Stimulated activated naive CD8-positive, alpha-beta T cell treated with anti-CD3 and anti-CD28 coated beads, Interleukin-15, amount 100 ng/mL, for 72 hours (primary cell): ENCODE results near the gene WDR37.
A peak's percentile ranks its signal among the peaks of the same experiment; 100 is the strongest.
"Not testable (repeated sequence)": the region's sequence is repeated elsewhere in the genome, so short reads cannot be mapped to it uniquely, and the experiment has no call there.

ENCODE experiments used
- ATAC-seq: fragments of 150-1000 bp; cut with Tn5 transposase; 2 replicates; pipeline ENCODE4 v1.10.0; 2021; ENCODE audit warnings: mild to moderate bottlenecking, moderate library complexity
- DNase-seq, 2 donors: peaks; one replicate each; pipeline ENCODE4 v3.0.0; 2021 to 2022
- H3K27ac Mint-ChIP-seq, 2 donors: one replicate each; pipeline ENCODE4 v1.8.0; 2022; ENCODE audit warnings: mild to moderate bottlenecking in 2 of 2, mixed read lengths in 2 of 2, moderate library complexity in 2 of 2
- H3K27me3 Mint-ChIP-seq: one replicate; pipeline ENCODE4 v1.8.0; 2022; ENCODE audit warnings: mixed read lengths
- H3K4me1 Mint-ChIP-seq: one replicate; pipeline ENCODE4 v1.8.0; 2022; ENCODE audit warnings: mild to moderate bottlenecking, mixed read lengths
- H3K4me3 Mint-ChIP-seq, 2 donors: one replicate each; pipeline ENCODE4 v1.8.0; 2022; ENCODE audit warnings: mild to moderate bottlenecking in 2 of 2, mixed read lengths in 2 of 2, moderate library complexity in 1 of 2
- H3K9me3 Mint-ChIP-seq, 2 donors: one replicate each; pipeline ENCODE4 v1.8.0; 2022; ENCODE audit warnings: mixed read lengths in 2 of 2

The WDR37 gene

DNA sequence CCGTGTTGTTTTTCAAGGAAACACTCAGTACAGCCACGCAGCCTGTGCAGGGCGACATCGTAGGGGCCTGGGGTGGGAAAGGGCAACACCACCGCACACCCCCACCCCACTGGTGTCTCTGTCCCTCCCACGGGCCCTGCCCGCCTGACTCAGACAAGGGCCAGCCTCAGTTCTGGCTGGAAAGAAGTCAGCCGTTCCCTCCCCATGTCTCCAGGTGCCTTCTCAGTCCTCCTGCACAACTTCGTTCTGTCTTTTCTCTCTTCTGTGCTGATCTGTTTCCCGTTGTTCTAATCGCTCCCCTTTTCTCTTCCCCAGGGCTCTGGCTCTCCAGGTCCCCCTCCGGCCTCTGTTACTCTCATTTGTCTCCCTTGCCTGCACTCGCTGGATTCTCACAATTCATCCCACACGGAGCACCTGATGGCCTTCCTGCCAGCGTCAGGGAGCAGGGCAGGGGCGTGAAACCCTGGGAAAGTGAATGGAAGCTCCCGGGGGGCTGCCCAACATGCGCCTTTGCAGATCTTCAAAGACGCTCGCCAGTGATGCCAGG is 97.7 kb downstream of the WDR37 start:
- DNase-seq, result no peak
- H3K9me3 Mint-ChIP-seq, result no peaks in the 10 kb centered on the region
- H3K4me1 Mint-ChIP-seq, result peaks cover 13% of the 10 kb centered on the region
- H3K4me3 Mint-ChIP-seq, result no peak overlapping the region
- no peak overlapping the region for H3K27ac Mint-ChIP-seq
- peaks cover 18% of the 10 kb centered on the region for H3K27me3 Mint-ChIP-seq
- no peak for ATAC-seq

DNA sequence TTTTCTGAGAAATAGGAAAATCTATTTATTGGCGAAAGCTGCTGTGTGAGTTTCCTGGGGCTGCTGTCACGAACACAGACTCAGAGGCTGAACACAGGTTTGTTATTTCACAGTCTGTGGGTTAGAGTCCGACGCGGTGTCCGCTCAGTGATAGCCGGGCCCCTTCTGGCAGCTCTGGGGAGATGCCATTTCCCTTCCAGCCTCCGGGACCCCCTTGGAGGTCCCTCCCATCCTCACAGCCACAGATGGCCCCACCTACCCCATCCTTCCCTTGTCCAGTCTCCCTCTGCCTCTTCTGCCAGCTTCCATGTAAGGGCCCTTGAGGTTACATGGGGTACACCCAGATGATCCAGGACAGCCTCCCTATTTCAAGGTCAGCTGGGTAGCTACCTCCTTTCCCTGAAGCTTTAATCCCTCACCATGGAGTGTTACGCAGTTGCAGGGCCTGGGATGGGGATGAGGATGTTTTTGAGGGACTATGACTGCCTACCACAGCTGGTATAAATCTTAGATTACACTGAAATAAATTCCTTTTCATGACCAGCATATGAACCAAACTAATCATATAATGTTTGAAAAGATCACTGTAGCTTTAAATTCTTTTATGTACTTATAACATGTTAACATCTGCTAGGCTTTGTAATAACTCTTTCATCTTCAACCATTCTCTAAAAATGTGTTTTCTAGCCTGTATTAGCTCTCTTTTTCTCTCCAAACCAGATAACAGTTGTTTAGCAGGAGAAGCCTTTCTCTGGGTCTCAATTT is 98.5 kb downstream of the WDR37 start:
- H3K27ac Mint-ChIP-seq, result no peak overlapping the region
- H3K4me3 Mint-ChIP-seq, result no peak overlapping the region
- DNase-seq (no peak), ATAC-seq (no peak)
- peaks cover 18% of the 10 kb centered on the region for H3K27me3 Mint-ChIP-seq
- H3K9me3 Mint-ChIP-seq, result no peaks in the 10 kb centered on the region
- H3K4me1 Mint-ChIP-seq, result peaks cover 9% of the 10 kb centered on the region

DNA sequence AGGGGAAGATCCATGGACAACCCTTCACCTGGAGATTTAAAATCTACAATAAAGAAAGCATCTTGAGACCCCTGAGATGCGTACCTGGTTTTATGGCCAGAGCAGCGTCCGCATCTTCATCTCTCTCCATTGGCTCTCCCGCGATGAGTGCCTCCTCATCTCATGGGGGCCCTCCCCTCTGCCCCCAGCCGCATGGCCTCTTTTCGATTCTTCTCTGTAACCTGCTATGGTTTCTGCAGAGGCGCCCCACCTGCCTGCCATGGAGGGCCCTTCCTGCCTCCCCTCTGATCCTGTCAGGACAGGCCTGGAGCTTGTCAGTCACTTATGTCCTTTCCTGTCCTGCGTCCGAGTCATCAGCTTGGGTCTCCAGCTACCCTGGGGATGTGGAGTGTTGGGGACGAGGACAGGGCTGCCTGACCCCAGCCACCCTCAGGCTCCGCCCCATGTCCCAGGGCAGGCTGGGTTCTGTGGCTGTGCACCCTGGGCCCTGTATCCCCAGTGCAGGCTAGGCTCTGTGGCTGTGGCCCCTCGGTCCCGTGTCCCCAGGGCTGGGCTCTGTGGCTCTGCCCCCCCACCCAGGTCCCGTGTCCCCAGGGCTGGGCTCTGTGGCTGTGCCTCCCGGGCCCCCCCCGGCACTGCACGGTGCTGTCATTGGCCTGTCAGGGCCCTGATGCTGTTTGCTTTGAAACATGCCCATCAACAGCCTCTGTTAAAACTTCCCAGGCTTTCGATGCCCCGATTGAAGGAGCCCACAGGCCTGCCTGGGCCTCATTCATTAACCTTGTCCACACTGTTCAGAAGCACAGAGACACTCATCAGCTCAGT is 99.8 kb downstream of the WDR37 start:
- peak; percentile 63 for ATAC-seq
- Mint-ChIP-seq H3K4me3 (no peak overlapping the region), H3K9me3 (no peaks in the 10 kb centered on the region)

GRCh38 chr10:1156616-1156886 is 100.4 kb downstream of the WDR37 start:
- Mint-ChIP-seq H3K4me1 (peaks cover 6% of the 10 kb centered on the region), H3K27ac (peak overlapping the region in 1 of 2 donors; percentile 43)
- peak; percentile 8 for ATAC-seq

More for the DNA sequence above, 99.8 kb downstream of the WDR37 start:
- Mint-ChIP-seq H3K27me3 (peaks cover 18% of the 10 kb centered on the region), H3K4me1 (peaks cover 6% of the 10 kb centered on the region), H3K27ac (peak overlapping the region in 1 of 2 donors; percentile 43)
- no peak for DNase-seq

GRCh38 chr10:1156921-1157614 is 100.9 kb downstream of the WDR37 start:
- peaks cover 6% of the 10 kb centered on the region for H3K4me1 Mint-ChIP-seq

More at GRCh38 chr10:1156616-1156886, 100.4 kb downstream of the WDR37 start:
- DNase-seq, result no peak
- Mint-ChIP-seq H3K4me3 (no peak overlapping the region), H3K9me3 (no peaks in the 10 kb centered on the region), H3K27me3 (peaks cover 18% of the 10 kb centered on the region)

DNA sequence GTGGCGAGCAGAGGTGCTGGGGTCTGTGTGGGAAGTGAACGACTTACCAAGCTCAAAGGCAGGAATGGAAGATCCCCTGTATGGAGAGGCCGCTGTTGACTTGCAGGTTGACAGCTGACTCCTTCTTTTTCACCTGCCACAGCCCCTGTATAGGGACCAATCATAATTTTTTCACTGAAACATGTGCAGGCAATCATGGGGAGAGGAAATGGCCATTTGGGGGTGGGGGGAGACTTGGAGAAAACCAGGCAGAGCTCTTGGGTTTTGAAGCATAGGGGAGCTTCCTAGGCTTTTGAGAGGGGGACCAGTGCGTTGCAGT is 101.4 kb downstream of the WDR37 start:
- no peaks in the 10 kb centered on the region for H3K9me3 Mint-ChIP-seq
- ATAC-seq (no peak), DNase-seq (no peak)
- peaks cover 18% of the 10 kb centered on the region for H3K27me3 Mint-ChIP-seq
- no peak overlapping the region for H3K27ac Mint-ChIP-seq
- H3K4me1 Mint-ChIP-seq, result peaks cover 6% of the 10 kb centered on the region
- no peak overlapping the region for H3K4me3 Mint-ChIP-seq

More at GRCh38 chr10:1156921-1157614, 100.9 kb downstream of the WDR37 start:
- ATAC-seq, result no peak
- Mint-ChIP-seq H3K27me3 (peaks cover 18% of the 10 kb centered on the region), H3K4me3 (no peak overlapping the region), H3K27ac (no peak overlapping the region), H3K9me3 (no peaks in the 10 kb centered on the region)
- DNase-seq, result no peak

DNA sequence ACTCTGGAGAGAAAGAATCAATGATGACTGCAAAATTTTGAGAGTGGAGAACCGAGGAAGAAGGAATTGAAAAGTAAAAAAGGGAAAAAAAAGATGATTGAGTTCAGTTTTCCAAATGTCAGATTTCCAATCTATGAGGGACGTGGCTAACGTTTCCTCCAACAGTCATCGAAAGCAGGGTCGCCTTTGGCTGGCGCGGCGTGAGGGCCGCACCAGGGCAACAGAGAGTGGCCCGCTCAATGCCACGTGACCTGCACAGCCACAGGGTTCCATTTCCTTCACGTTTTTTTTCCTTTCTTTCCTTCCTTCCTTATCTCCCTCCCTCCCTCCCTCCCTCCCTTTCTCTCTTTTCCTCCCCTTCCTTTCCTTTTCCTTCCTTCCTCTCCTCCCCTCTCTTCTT is 101.9 kb downstream of the WDR37 start:
- ATAC-seq (no peak), DNase-seq (no peak)
- Mint-ChIP-seq H3K27ac (no peak overlapping the region), H3K27me3 (peaks cover 18% of the 10 kb centered on the region), H3K9me3 (no peaks in the 10 kb centered on the region), H3K4me1 (peaks cover 6% of the 10 kb centered on the region), H3K4me3 (no peak overlapping the region)

- H3K27ac Mint-ChIP-seq, DNase-seq, ATAC-seq, H3K4me1 Mint-ChIP-seq, H3K4me3 Mint-ChIP-seq, H3K9me3 Mint-ChIP-seq: not testable (repeated sequence)
- peaks cover 18% of the 10 kb centered on the region for H3K27me3 Mint-ChIP-seq
These were observed 102.4 kb downstream of the WDR37 start for GRCh38 chr10:1158536-1158935.

- H3K9me3 Mint-ChIP-seq, result no peaks in the 10 kb centered on the region
- H3K27ac Mint-ChIP-seq, result no peak overlapping the region
- no peak for DNase-seq
- peak; percentile 22 for ATAC-seq
- H3K27me3 Mint-ChIP-seq, result peaks cover 11% of the 10 kb centered on the region
- no peaks in the 10 kb centered on the region for H3K4me1 Mint-ChIP-seq
- H3K4me3 Mint-ChIP-seq, result no peak overlapping the region
These were observed 103.2 kb downstream of the WDR37 start for GRCh38 chr10:1159131-1160061.

DNA sequence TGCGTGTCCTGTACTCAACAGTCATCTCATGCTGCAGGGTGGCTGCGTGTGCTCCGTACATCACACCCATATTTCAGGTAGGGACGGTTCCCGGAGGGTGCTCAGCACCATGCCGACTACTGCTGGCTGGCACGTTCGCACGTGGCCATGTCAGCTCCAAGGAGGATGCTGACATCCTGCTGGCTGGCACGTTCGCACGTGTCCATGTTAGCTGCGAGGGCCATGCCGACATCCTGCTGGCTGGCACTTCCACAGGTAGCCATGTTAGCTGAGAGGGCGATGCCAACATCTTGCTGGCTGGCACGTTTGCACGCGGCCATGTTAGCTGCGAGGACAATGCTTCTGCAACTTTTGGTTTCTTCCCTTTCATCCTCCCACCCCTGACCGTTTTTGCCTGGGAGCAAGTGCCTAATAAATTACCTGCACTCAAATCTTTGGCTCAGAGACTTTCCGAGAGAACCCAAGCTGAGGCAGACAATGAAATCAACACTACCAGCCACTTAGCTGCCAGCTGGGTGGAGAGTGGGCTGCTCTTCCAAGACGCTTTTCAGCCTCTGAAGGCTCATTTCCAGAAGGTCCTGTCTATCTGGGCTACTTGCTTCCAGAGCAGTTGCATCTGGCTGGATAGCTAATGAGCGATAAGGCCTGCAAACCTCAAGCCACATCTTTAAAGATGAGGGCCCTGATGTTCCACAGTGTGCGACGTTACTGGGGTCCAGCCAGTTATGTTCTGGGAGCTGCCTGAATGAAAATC is 104.6 kb downstream of the WDR37 start:
- Mint-ChIP-seq H3K27ac (no peak overlapping the region), H3K4me3 (no peak overlapping the region)

GRCh38 chr10:1161315-1161673 is 105.1 kb downstream of the WDR37 start:
- not testable (repeated sequence) for ATAC-seq, DNase-seq, H3K9me3 Mint-ChIP-seq, H3K27ac Mint-ChIP-seq, H3K4me3 Mint-ChIP-seq, H3K4me1 Mint-ChIP-seq
- peaks cover 11% of the 10 kb centered on the region for H3K27me3 Mint-ChIP-seq

More for the DNA sequence above, 104.6 kb downstream of the WDR37 start:
- DNase-seq, result no peak
- no peak for ATAC-seq
- H3K27me3 Mint-ChIP-seq, result peaks cover 11% of the 10 kb centered on the region
- H3K4me1 Mint-ChIP-seq, result no peaks in the 10 kb centered on the region
- peaks cover 0 to 4% of the 10 kb centered on the region in 2 donors for H3K9me3 Mint-ChIP-seq

DNA sequence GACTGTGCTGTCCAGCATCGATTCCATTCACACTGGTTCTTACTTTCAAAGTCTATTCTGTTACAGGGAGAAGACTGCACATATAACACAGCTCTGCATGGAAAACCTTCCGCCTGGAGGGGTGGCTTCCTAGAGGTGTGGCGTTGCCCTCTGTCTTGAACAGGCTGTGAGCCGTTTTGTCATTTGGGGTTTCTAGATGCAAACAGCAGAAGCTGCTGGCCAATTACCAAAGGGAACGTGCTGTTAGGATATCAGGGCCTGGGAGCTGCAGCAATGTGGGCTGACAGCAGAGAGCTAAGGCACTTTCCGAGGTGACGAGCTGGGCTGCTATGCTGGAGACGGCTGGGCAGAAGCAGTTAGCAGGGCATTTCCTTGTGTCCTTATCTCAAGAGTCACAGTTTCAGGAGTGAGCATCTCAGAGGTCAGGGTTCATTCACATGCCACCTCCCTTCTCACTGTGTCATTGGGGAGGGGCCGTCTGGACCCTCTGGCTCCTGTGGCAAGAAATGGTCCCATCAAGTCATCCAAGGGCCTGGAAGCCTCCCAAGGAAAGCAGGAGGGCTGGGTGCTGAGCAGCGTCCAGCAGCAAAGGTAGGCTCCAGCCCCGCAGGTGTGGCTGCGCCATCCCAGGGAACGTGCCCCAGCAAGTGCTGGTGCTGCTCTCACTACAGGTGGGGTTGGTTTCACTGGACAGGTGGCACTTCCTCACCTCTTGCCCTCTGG is 106.5 kb downstream of the WDR37 start:
- H3K4me3 Mint-ChIP-seq, result no peak overlapping the region

DNA sequence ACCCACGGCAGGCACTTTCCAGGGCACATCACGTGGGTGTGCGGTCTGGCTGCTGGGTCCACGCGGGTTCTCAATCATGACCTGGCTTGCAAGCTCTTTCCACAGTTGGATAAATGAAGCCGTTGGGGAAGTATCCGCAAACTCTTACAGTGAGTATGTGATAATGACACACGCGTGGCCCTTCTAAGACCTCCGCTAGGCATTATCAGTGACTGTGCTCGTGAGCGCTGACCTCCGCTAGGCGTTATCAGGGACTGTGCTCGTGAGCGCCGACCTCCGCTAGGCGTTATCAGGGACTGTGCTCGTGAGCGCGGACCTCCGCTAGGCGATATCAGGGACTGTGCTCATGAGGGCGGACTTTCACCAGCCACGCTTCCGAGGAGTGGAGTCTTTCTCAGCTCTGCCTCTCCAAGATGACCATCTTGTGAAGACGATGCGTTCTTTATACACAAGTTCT is 107.0 kb downstream of the WDR37 start:
- H3K4me1 Mint-ChIP-seq, result no peaks in the 10 kb centered on the region
- no peaks in the 10 kb centered on the region for H3K27me3 Mint-ChIP-seq
- DNase-seq, result no peak
- H3K4me3 Mint-ChIP-seq, result no peak overlapping the region
- no peak overlapping the region for H3K27ac Mint-ChIP-seq
- peaks cover 0 to 4% of the 10 kb centered on the region in 2 donors for H3K9me3 Mint-ChIP-seq
- no peak for ATAC-seq

More for the DNA sequence above, 106.5 kb downstream of the WDR37 start:
- H3K27me3 Mint-ChIP-seq, result peaks cover under 1% of the 10 kb centered on the region
- H3K27ac Mint-ChIP-seq, result no peak overlapping the region
- DNase-seq (no peak), ATAC-seq (no peak)
- H3K9me3 Mint-ChIP-seq, result peaks cover 0 to 4% of the 10 kb centered on the region in 2 donors
- H3K4me1 Mint-ChIP-seq, result no peaks in the 10 kb centered on the region

- no peak overlapping the region for H3K27ac Mint-ChIP-seq
- H3K4me1 Mint-ChIP-seq, result no peaks in the 10 kb centered on the region
- H3K27me3 Mint-ChIP-seq, result no peaks in the 10 kb centered on the region
- DNase-seq, result no peak
- H3K4me3 Mint-ChIP-seq, result no peak overlapping the region
- no peak for ATAC-seq
- H3K9me3 Mint-ChIP-seq, result peaks cover 0 to 4% of the 10 kb centered on the region in 2 donors
These were observed 107.6 kb downstream of the WDR37 start for GRCh38 chr10:1163831-1164230.
